Peyer's patch (tissue), 4 donors: ENCODE measurements around the gene CTBP2. TPM values are rescaled to one million over a fixed set of nuclear protein-coding genes. Genes with fewer than 3 reads are reported as not detected.

Experiments
- DNase-seq, 3 donors: peaks; one replicate each; pipeline ENCODE4 v3.0.0-alpha.2; 2017 to 2019
- H3K27ac ChIP-seq, 4 donors: fragments of 200-600 bp; sonication (generic); one replicate each; pipeline ENCODE4 v1.5.1; 2016 to 2019
- H3K27me3 ChIP-seq, 2 donors: fragments of 200-600 bp; sonication (generic); one replicate each; pipeline ENCODE4 v1.5.1; 2019
- H3K36me3 ChIP-seq, 3 donors: fragments of 200-600 bp; sonication (generic); one replicate each; pipeline ENCODE4 v1.5.1; 2016 to 2019
- H3K4me1 ChIP-seq, 4 donors: fragments of 200-600 bp; sonication (generic); one replicate each; pipeline ENCODE4 v1.5.1; 2016 to 2019
- H3K4me3 ChIP-seq, 4 donors: fragments of 200-600 bp; sonication (generic); 1 replicate in 3 of 4; 2 replicates in 1 of 4; pipeline ENCODE4 v1.5.1; 2016 to 2019; ENCODE audit warnings: mild to moderate bottlenecking in 1 of 4
- H3K9me3 ChIP-seq, 4 donors: fragments of 200-600 bp; sonication (generic); one replicate each; pipeline ENCODE4 v1.5.1; 2016 to 2019; ENCODE audit warnings: mild to moderate bottlenecking in 1 of 4
- CTCF ChIP-seq, 6 experiments: fragments of 450-650 bp in 4 of 6; fragments of 200-600 bp in 2 of 6; sonication (generic) in 1 of 6; IDR thresholded peaks; one replicate each; pipeline ENCODE4 v1.5.1; 2017 to 2019; ENCODE audit warnings: antibody characterized with exemption in 6 of 6, mild to moderate bottlenecking in 3 of 6, moderate library complexity in 1 of 6
- POLR2A ChIP-seq, 2 donors: fragments of 450-650 bp; IDR thresholded peaks; one replicate each; pipeline ENCODE4 v1.5.1; 2017; ENCODE audit warnings: antibody characterized with exemption in 2 of 2, mild to moderate bottlenecking in 2 of 2, moderate library complexity in 2 of 2
- total RNA-seq, 4 donors: library from RNA; depleted of rRNA; stranded (reverse); fragments of >200 nt; gene quantifications; one replicate each; pipeline ENCODE4 v1.1.0, GENCODE V29; 2016

Gene CTBP2
- total RNA-seq, 4 donors from 2014 or later, result 53.6 to 83.8 (median 64.7) TPM

DNA sequence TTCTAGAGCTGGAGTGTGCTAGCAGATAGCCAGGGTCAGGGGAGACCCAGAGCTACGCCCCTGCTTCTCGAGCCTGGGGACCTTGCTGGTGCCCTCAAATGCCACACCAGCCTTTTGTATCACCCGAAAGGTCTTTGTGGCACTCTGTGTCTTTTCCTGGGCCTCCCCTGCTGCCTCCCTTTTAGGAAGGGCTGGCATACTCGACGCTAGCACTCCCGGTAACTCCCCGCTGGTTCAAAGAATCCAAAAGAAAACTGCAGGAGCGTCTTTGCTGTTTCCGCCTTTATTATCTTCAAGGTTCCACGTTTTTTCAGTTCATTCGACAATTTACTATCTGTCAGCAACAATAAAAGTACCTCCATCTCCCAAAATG lies 36.3 kb downstream of the CTBP2 start:
- DNase-seq, result no peak
- peak overlapping the region in 2 of 4 donors; percentile 1 to 13 for H3K4me3 ChIP-seq
- no peaks in the 10 kb centered on the region for H3K9me3 ChIP-seq
- no peaks in the 10 kb centered on the region for H3K27me3 ChIP-seq
- H3K4me1 ChIP-seq, result peaks cover 0 to 72% (median 5%) of the 10 kb centered on the region in 4 donors
- peak overlapping the region; percentile 32 to 94 (median 88) for H3K27ac ChIP-seq
- no peaks in the 10 kb centered on the region for H3K36me3 ChIP-seq
- TF ChIP-seq CTCF (IDR thresholded peaks at IDR 0.05) (no peak), POLR2A (IDR thresholded peaks at IDR 0.05) (no peak)

DNA sequence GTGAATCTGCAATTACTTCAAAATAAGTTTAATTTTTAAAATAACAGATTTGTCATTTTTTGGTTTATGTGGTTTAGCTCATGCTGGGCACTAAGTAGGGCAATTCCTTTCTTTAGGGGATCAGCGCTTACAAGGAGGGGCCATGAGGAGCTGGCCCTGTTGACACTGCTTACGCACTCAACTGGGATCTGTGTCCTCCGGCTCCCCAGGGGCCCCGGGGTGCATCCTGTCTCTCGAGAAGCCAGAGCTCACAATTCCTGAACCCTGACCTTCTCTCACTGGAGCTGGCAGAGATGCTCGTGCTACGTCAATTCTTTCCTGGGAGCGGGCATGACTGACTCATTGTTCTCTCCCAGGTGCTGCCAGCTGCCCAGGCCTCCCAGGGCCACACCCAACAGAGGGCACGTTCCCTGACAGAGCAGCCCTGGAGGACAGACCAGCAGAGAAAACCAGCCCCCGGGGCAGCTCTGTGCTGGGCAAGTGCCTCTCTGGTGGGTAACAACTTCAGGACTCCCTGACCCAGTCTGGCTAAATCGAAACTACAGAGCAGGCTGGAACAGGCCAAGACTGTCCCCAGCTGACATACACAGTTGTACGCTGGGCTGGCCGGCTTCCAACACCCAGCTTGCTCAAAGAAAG lies 36.8 kb downstream of the CTBP2 start:
- peak; percentile 58 to 83 for TF ChIP-seq POLR2A (IDR thresholded peaks at IDR 0.05)
- no peak for TF ChIP-seq CTCF (IDR thresholded peaks at IDR 0.05)
- H3K36me3 ChIP-seq, result no peaks in the 10 kb centered on the region
- H3K27ac ChIP-seq, result peak overlapping the region; percentile 32 to 94 (median 88)
- peaks cover 0 to 75% (median 5%) of the 10 kb centered on the region in 4 donors for H3K4me1 ChIP-seq
- peak in 2 of 3 donors; percentile 91 to 92 for DNase-seq
- peak overlapping the region in 2 of 4 donors; percentile 1 to 13 for H3K4me3 ChIP-seq
- no peaks in the 10 kb centered on the region for H3K9me3 ChIP-seq
- H3K27me3 ChIP-seq, result no peaks in the 10 kb centered on the region

DNA sequence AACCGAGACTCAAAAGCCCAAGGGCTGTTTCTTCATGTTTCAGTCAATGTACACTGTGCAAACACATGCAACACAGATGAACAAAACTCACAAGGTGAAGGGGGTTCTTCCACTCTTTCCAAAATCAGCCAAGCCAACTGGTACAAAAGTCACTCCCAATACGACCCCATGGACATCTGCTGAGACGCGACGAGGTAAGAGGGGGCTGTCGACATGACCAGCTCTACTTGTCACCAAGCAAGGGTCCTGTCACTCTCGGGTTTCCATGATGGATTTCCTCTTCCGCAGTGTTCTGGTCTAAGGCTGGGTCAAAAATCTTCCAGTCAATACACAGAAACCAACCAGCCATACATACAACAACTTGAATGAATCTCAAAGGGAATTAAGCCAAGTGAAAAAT lies 37.8 kb downstream of the CTBP2 start:
- peak in 1 of 3 donors; percentile 26 for DNase-seq
- peak overlapping the region in 3 of 4 donors; percentile 82 to 94 (median 94) for H3K27ac ChIP-seq
- no peaks in the 10 kb centered on the region for H3K27me3 ChIP-seq
- no peaks in the 10 kb centered on the region for H3K36me3 ChIP-seq
- peaks cover 0 to 80% (median 5%) of the 10 kb centered on the region in 4 donors for H3K4me1 ChIP-seq
- TF ChIP-seq POLR2A (IDR thresholded peaks at IDR 0.05), result no peak
- TF ChIP-seq CTCF (IDR thresholded peaks at IDR 0.05), result no peak
- no peaks in the 10 kb centered on the region for H3K9me3 ChIP-seq
- H3K4me3 ChIP-seq, result no peak overlapping the region

GRCh38 chr10:125121003-125121402 lies 39.4 kb downstream of the CTBP2 start:
- H3K4me3 ChIP-seq, result no peak overlapping the region
- peak overlapping the region in 3 of 4 donors; percentile 72 to 91 (median 85) for H3K27ac ChIP-seq
- peaks cover 0 to 87% (median 5%) of the 10 kb centered on the region in 4 donors for H3K4me1 ChIP-seq
- H3K9me3 ChIP-seq, result no peaks in the 10 kb centered on the region
- no peaks in the 10 kb centered on the region for H3K27me3 ChIP-seq
- no peaks in the 10 kb centered on the region for H3K36me3 ChIP-seq
- peak in 2 of 3 donors; percentile 61 to 68 for DNase-seq
- peak in 3 of 6 experiments; percentile 39 to 40 (median 39) for TF ChIP-seq CTCF (IDR thresholded peaks at IDR 0.05)
- TF ChIP-seq POLR2A (IDR thresholded peaks at IDR 0.05), result no peak

DNA sequence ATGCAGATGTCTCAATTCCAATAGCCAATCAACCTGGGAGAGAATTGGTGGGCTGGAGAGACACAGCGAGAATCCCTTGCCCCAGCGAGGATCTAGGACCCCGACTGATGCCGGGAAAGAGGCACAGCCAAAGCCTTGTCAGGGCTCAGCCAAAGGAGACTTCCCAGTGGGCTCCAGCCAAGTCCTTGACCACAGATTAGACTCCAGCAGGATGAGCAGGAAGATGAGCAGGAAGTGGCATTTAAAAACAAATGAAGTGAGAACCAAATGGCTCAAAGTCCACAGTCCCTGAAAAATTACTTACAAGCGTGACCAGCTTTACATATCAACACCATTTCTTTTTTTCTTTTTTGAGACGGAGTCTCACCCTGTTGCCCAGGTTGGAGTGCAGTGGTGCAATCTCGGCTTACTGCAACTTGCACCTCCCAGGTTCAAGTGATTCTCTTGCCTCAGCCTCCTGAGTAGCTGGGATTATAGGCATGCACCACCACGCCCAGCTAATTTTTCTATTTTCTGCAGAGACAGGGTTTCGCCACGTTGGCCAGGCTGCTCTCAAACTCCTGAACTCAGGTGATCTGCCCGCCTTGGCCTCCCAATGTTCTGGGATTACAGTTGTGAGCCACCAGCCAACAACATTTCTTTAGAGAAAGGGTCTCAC lies 40.2 kb downstream of the CTBP2 start:
- Histone ChIP-seq H3K4me3 (no peak overlapping the region), H3K27me3 (no peaks in the 10 kb centered on the region), H3K27ac (peak overlapping the region in 3 of 4 donors; percentile 72 to 91 (median 85)), H3K36me3 (no peaks in the 10 kb centered on the region), H3K9me3 (no peaks in the 10 kb centered on the region), H3K4me1 (peaks cover 0 to 79% (median 5%) of the 10 kb centered on the region in 4 donors)
- TF ChIP-seq CTCF (IDR thresholded peaks at IDR 0.05), result no peak
- TF ChIP-seq POLR2A (IDR thresholded peaks at IDR 0.05), result no peak
- peak in 2 of 3 donors; percentile 56 to 63 for DNase-seq
